Gastrocnemius medialis (tissue), 4 donors: ENCODE data around the gene PLCH1.

ENCODE experiments used
- CTCF ChIP-seq, 5 experiments: fragments of 450-650 bp in 3 of 5; fragments of 200-600 bp in 2 of 5; sonication (generic) in 2 of 5; IDR thresholded peaks in 4 of 5; conservative IDR thresholded peaks in 1 of 5; 1 replicate in 4 of 5; 2 replicates in 1 of 5; pipeline ENCODE4 v1.5.1; 2016 to 2019; ENCODE audit warnings: antibody characterized with exemption in 5 of 5, mild to moderate bottlenecking in 3 of 5, moderate library complexity in 3 of 5
- POLR2A ChIP-seq, 2 donors: fragments of 450-650 bp; IDR thresholded peaks; one replicate each; pipeline ENCODE4 v1.6.1; 2017; ENCODE audit warnings: antibody characterized with exemption in 2 of 2, mild to moderate bottlenecking in 2 of 2, moderate library complexity in 2 of 2

- TF ChIP-seq CTCF (IDR thresholded peaks at IDR 0.05 in 4 of 5, conservative IDR thresholded peaks at IDR 0.05 in 1 of 5) (no peak), POLR2A (IDR thresholded peaks at IDR 0.05) (no peak)
These were observed 150.2 kb downstream of the PLCH1 start for GRCh38 chr3:155594526-155595187.
